Activated T-cell treated with anti-CD3 and anti-CD28 coated beads, Interleukin-2, amount 50 U/mL, for 1 hour (primary cell): ENCODE results near the gene SUZ12.
"Not testable (repeated sequence)": the region's sequence is repeated elsewhere in the genome, so short reads cannot be mapped to it uniquely, and the experiment has no call there.

Experiments used
- DNase-seq: peaks from one replicate; pipeline ENCODE4 v3.0.0-alpha.2; 2020

The SUZ12 gene

GRCh38 chr17:32042266-32042665 lies 105.5 kb downstream of the SUZ12 start:
- not testable (repeated sequence) for DNase-seq

GRCh38 chr17:32045611-32046010 lies 108.8 kb downstream of the SUZ12 start:
- not testable (repeated sequence) for DNase-seq

- not testable (repeated sequence) for DNase-seq
Observed at GRCh38 chr17:32047663-32048062, 110.9 kb downstream of the SUZ12 start.
